Measurements from ENCODE around the gene PDE4D. TPM values are rescaled to one million over a fixed set of nuclear protein-coding genes. Genes with fewer than 3 reads are reported as not detected.
"Not testable (repeated sequence)": the region's sequence is repeated elsewhere in the genome, so short reads cannot be mapped to it uniquely, and the experiment has no call there.

The PDE4D gene
- total RNA-seq, 1 experiment from 2014 or later = 6.3 TPM

GRCh38 chr5:59666440-59667068 lies 227.0 kb downstream of the PDE4D start:
- DNase-seq (ENCODE audit: low read depth in 1 of 2, low spot score in 2 of 2) = no peak
- Histone ChIP-seq H3K4me3 (no peak overlapping the region), H3K27ac (no peak overlapping the region), H3K9me3 (replicated peaks) (no peaks in the 10 kb centered on the region), H3K27me3 (replicated peaks) (no peaks in the 10 kb centered on the region), H3K4me1 (replicated peaks) (peaks cover 7% of the 10 kb centered on the region), H3K36me3 (no peaks in the 10 kb centered on the region)

DNA sequence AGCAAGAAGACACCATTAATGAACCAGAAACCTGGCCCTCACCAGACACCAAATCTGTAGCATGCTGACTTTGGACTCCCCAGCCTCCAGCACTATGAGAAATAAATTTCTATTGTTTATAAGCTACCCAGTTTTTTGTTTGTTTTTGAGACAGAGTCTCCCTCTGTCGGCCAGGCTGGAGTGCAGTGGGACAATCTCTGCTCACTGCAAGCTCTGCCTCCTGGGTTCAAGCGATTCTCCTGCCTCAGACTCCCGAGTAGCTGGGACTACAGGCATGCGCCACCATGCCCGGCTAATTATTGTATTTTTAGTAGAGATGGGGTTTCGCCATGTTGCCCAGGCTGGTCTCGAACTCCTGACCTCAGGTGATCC lies 227.7 kb downstream of the PDE4D start:
- not testable (repeated sequence) for H3K27me3 ChIP-seq (replicated peaks); H3K36me3 ChIP-seq; H3K9me3 ChIP-seq (replicated peaks); DNase-seq (ENCODE audit: low read depth in 1 of 2, low spot score in 2 of 2); H3K4me3 ChIP-seq; H3K27ac ChIP-seq
- H3K4me1 ChIP-seq (replicated peaks) = peaks cover 12% of the 10 kb centered on the region

DNA sequence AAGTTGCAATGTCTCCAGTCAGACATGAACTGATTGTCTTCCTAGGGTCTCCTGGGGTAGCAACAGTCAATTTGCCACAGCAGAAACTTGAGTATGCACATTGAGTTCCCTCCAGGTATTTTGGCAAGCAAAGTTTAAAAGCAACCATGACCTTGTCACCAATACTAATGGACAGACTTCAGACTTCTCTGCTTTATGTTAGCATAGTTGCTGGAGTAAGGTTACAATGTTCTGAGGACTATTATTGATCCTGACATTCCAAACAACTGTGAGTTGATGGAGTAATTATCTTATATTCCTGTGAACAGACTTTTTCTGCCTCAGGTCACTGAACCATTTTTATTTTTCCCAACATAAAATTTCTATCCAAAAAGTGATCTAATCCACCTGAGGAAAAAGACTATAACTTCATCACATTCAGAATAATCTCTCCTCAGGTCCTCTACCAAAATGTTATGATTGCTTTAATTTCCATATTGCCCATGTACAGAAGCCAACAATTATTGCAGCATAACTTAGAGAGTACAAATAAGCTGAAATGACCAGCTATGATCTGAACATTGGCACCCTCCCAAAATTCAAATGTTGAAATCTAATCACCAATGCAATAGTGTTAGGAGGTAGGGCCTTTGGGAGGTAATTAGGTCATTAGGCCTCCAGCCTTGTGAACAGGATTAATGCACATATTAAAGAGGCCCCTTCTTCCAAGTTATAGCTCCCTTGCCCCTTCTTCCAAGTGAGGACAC lies 228.3 kb downstream of the PDE4D start:
- Histone ChIP-seq H3K27me3 (replicated peaks) (no peaks in the 10 kb centered on the region), H3K4me3 (no peak overlapping the region), H3K4me1 (replicated peaks) (peaks cover 12% of the 10 kb centered on the region), H3K27ac (no peak overlapping the region), H3K9me3 (replicated peaks) (no peaks in the 10 kb centered on the region), H3K36me3 (no peaks in the 10 kb centered on the region)
- DNase-seq (ENCODE audit: low read depth in 1 of 2, low spot score in 2 of 2) = no peak

DNA sequence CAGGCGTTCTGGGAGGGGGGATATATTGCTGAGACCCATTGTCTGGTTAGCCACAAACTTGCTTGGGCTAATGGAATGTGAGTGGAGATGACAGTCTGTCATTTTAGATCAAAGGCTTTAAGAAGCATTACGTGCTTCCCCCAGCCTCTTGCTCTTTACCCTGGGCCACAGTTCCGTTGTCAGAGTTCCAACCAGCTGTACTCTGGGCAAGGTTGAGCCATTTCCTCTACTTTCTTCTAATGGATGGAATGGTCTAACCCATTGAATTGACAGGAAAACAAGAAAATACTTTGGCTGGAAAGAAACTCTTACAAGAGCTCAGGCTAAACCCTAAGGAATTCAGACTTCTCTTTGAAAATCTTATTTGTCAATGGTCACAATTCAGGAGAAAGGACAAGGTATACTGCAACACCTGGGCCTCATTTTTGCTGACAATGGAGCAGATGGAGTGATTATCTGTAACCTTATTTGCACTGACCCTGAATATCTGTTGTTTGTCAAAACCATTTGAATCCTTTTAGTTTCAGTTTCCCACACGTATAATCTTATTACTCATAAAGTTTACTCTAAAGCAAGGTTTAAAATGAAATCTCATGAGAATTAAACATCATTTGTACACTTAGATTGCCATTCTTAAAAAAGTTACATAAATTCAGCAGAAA lies 231.4 kb downstream of the PDE4D start:
- Histone ChIP-seq H3K27me3 (replicated peaks) (no peaks in the 10 kb centered on the region), H3K36me3 (no peaks in the 10 kb centered on the region), H3K4me1 (replicated peaks) (peaks cover 12% of the 10 kb centered on the region), H3K4me3 (no peak overlapping the region), H3K27ac (no peak overlapping the region), H3K9me3 (replicated peaks) (no peaks in the 10 kb centered on the region)
- DNase-seq (ENCODE audit: low read depth in 1 of 2, low spot score in 2 of 2) = peak in 1 of 2 experiments; percentile 28

DNA sequence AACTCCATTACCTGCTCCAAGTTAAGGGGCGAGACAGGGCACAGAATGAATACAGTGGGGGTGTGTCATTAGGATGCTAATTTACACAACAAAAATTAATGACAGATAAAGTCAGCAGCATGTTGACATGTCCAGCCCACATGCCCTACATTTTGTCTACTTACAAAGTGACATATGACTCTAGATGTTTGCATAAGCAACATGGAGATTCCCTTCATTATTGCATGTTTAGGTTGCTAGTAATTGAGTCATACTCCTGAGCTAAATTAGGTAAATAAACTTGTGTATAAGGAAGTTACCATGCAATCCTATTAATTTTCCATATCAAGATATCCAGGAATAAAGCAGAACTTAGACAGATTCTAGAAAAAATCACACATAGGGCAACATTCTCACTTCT lies 232.2 kb downstream of the PDE4D start:
- Histone ChIP-seq H3K4me3 (no peak overlapping the region), H3K9me3 (replicated peaks) (no peaks in the 10 kb centered on the region), H3K27ac (no peak overlapping the region), H3K4me1 (replicated peaks) (peaks cover 12% of the 10 kb centered on the region), H3K27me3 (replicated peaks) (no peaks in the 10 kb centered on the region), H3K36me3 (no peaks in the 10 kb centered on the region)
- no peak for DNase-seq (ENCODE audit: low read depth in 1 of 2, low spot score in 2 of 2)

- Histone ChIP-seq H3K9me3 (replicated peaks) (no peaks in the 10 kb centered on the region), H3K36me3 (no peaks in the 10 kb centered on the region), H3K4me1 (replicated peaks) (peaks cover 12% of the 10 kb centered on the region), H3K4me3 (no peak overlapping the region), H3K27me3 (replicated peaks) (no peaks in the 10 kb centered on the region), H3K27ac (no peak overlapping the region)
- no peak for DNase-seq (ENCODE audit: low read depth in 1 of 2, low spot score in 2 of 2)
Observed at GRCh38 chr5:59660737-59661136, 232.8 kb downstream of the PDE4D start.

- DNase-seq (ENCODE audit: low read depth in 1 of 2, low spot score in 2 of 2) = no peak
- Histone ChIP-seq H3K27ac (no peak overlapping the region), H3K36me3 (no peaks in the 10 kb centered on the region)
Observed at GRCh38 chr5:59656351-59657254, 236.9 kb downstream of the PDE4D start.

DNA sequence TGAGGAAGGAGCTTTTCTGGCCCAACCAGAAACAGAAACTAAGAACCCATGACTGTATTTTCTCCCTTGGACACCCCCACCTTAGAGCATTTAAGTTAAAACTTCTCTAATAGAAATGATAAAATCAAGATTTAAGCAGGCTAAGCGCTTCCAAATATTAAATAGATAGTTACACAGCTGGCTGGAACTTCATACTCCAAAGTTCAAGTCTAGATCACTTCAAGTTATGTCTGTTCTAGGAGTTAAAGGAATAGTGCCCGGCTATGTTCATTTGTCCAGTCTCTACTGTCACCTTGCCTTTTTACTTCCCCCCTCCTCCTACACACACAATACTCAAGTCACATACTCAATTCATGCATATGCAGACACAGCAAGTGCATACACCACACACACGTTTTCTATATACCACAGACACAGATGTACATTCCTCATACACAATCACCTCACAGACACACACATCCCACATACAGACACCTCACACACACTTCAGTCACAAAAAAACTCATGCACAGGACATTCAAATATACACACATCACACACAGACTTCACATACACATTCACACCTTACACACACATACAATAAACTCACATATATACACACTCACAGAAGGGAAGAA lies 237.7 kb downstream of the PDE4D start:
- Histone ChIP-seq H3K9me3 (replicated peaks) (no peaks in the 10 kb centered on the region), H3K27ac (no peak overlapping the region), H3K4me3 (no peak overlapping the region), H3K36me3 (no peaks in the 10 kb centered on the region), H3K4me1 (replicated peaks) (no peaks in the 10 kb centered on the region), H3K27me3 (replicated peaks) (no peaks in the 10 kb centered on the region)
- DNase-seq (ENCODE audit: low read depth in 1 of 2, low spot score in 2 of 2) = no peak

More at GRCh38 chr5:59656351-59657254, 236.9 kb downstream of the PDE4D start:
- H3K27me3 ChIP-seq (replicated peaks) = no peaks in the 10 kb centered on the region
- H3K9me3 ChIP-seq (replicated peaks) = no peaks in the 10 kb centered on the region
- no peak overlapping the region for H3K4me3 ChIP-seq
- H3K4me1 ChIP-seq (replicated peaks) = peaks cover 5% of the 10 kb centered on the region

- Histone ChIP-seq H3K4me3 (no peak overlapping the region), H3K36me3 (no peaks in the 10 kb centered on the region), H3K4me1 (replicated peaks) (no peaks in the 10 kb centered on the region), H3K27me3 (replicated peaks) (no peaks in the 10 kb centered on the region), H3K27ac (no peak overlapping the region), H3K9me3 (replicated peaks) (no peaks in the 10 kb centered on the region)
- no peak for DNase-seq (ENCODE audit: low read depth in 1 of 2, low spot score in 2 of 2)
Observed at GRCh38 chr5:59654691-59655090, 238.8 kb downstream of the PDE4D start.

DNA sequence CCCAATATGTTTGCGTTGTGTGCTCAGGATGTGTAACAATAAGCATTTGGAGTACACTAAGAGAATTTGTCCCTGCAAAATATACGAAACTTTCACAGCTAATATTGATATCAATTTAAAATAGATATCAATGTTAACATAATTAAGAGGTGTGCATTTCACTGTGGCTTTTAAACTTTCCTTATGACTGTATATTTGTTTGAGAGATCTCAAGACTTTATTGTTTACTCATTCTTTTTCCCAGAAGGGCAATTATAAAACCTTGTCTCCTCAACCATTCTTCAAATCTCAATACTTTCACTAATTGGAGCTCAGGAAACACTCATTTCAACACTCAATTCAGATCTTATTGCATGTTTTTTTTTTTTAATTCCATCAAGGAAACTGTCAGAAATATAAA lies 241.1 kb downstream of the PDE4D start:
- H3K27me3 ChIP-seq (replicated peaks) = no peaks in the 10 kb centered on the region
- H3K9me3 ChIP-seq (replicated peaks) = no peaks in the 10 kb centered on the region
- H3K4me1 ChIP-seq (replicated peaks) = no peaks in the 10 kb centered on the region
- no peaks in the 10 kb centered on the region for H3K36me3 ChIP-seq
- no peak for DNase-seq (ENCODE audit: low read depth in 1 of 2, low spot score in 2 of 2)
- no peak overlapping the region for H3K27ac ChIP-seq
- H3K4me3 ChIP-seq = no peak overlapping the region

DNA sequence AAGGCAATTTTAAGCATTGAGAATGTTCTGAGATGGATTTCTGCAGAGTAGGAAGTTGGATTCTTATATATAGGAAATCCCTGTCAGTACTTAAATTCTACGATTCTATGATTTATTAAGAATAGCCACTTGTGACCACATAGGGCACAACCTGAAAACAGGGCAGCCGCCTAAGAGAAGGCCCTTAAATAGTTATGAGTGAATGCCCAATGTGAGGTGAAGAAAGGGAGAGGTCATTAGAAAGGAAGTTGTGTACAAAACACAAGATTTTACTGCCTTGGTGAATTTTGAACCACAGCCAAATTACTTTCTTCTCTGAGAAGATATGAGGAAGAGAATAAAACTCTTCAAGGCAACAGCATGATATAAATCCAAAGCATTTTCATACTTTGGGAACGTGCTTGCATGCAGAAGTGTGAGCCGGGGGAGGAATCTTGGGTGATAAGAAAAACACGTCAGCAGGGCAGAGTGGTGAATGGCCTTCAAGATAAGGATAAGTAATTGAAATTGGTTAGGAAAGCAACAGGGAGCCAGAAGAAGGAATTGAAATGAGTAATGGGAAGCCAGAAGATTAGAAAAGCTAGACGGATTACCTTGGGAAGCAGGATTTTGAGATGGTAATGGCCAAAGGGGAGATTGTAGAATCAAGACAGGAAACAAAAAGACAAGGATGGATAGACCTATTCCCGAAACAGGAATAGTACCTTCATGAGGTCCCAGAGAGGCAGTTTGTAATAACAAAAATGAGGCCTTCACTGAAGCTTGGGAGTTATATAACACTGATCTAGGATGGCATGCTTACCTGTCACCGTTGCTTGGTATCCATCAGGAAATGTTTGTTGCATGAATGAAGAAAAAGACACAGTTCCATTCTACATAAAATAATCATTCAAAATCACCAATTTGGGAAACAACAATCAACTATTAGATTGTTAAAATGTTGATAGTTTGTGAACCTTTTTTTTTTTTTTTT lies 244.3 kb downstream of the PDE4D start:
- Histone ChIP-seq H3K27ac (no peak overlapping the region), H3K4me3 (no peak overlapping the region), H3K4me1 (replicated peaks) (no peaks in the 10 kb centered on the region), H3K27me3 (replicated peaks) (no peaks in the 10 kb centered on the region), H3K36me3 (no peaks in the 10 kb centered on the region), H3K9me3 (replicated peaks) (no peaks in the 10 kb centered on the region)
- no peak for DNase-seq (ENCODE audit: low read depth in 1 of 2, low spot score in 2 of 2)

GRCh38 chr5:59648038-59648831 lies 245.3 kb downstream of the PDE4D start:
- Histone ChIP-seq H3K4me1 (replicated peaks) (no peaks in the 10 kb centered on the region), H3K4me3 (no peak overlapping the region), H3K36me3 (no peaks in the 10 kb centered on the region), H3K27ac (no peak overlapping the region), H3K27me3 (replicated peaks) (no peaks in the 10 kb centered on the region), H3K9me3 (replicated peaks) (no peaks in the 10 kb centered on the region)
- no peak for DNase-seq (ENCODE audit: low read depth in 1 of 2, low spot score in 2 of 2)

All from SJSA1 (cell line).